8988T (cell line): Measurements from ENCODE around the gene KCNIP3.

ENCODE experiments used
- DNase-seq: peaks from one replicate; pipeline ENCODE4 v3.0.0; 2011

The KCNIP3 gene

DNA sequence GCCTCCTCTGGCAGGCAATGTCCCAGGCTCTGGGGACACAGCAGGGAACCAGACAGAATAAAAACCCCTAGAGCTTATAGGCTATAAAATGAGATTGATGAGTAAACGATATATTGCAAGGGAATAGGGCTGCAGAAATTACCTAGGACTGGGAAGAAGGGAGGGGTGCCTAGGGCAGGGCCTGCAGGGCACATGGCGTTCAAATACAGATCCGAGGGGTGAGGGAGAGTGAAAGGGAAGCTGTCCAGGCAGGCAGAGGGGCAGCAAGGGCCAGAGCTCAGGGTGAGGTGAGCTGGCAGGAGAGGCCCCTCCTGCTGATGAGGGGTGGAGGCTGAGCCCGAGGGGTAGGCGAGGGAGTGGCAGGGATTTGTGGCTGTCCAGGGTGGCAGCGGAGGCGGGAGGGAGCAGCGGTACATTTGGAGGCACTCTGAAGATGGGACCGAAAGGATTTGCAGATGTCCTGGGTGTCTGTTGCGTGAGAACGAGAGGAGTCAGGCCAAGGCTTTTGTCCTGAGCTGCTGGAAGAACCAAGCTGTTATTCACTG, 33.7 kb downstream of the KCNIP3 start:
- DNase-seq, result no peak

DNA sequence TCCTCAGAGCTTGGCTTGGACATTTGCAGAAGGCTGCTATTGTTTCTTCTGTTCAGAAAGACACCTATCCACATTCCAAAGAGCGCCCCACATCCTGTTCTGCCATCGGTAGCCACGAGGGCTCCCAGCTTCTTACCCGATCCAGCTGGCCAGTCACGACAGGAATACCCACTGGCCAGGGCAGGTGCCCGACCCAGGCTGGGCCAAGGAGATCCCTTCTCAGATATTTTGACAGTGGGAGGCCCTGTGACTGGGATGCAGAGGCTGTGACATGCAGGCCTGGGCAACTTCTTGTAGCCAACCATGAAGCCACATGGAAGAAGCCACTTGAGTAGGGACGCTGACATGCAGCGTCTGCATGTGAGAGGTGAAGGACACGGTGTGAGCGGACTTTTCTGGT, 34.5 kb downstream of the KCNIP3 start:
- DNase-seq, result no peak

DNA sequence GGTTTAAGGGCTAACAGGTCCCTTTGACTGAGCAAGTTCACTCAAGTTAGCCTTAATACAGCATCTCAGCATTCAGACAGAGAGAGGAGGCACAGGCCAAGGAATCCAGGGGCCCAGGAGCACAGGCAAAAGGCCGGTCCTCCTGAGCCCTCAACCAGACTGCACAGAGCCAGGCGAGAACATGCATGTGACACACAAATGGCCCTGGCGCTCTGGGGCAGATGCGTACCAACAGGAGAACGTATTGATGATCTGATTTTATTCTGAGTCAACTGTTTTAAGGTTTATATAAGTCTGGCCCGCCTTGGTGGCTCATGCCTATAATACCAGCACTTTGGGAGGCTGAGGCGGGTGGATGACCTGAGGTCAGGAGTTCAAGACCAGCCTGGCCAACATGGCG, 34.9 kb downstream of the KCNIP3 start:
- DNase-seq, result no peak

DNA sequence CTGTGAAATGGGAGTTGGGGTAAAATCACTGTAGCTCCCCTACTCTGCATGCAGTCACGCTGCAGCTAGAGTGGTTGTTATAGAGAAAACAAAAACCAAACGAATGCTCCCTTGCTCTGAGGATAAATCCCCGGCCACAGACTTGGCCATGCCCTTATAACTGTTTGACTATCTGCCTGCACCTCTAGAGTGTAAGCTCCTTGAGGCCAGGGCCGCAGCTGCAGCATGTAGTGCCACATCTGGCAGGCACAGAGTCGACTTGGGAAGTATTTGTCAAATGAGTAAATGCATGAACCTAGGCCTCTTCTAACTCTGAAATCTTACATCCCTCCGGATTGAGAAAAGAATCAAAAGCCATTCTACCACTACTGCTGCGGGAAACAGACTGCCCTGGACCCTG, 35.9 kb downstream of the KCNIP3 start:
- DNase-seq, result no peak

DNA sequence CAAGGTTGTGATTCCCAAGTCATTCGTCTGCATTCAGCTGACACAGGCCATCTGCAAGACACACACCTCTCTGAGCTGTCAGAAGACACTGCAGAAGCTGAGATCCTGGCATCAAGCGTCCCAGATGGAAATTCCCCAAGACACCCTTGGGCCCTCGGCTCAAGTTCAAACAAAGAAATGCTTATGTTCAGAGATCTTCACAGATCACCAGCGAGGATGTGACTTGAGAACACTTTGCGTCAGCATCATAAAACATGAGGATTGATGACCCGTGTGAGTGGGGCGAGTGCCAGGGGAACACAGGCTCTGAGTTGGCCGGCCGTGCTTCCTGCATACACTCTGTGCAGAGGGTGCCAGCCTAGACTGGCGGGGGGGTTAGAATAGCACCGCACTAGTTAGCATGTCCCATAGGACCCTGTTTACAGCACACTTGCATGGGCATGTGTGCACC, 36.8 kb downstream of the KCNIP3 start:
- DNase-seq, result no peak

DNA sequence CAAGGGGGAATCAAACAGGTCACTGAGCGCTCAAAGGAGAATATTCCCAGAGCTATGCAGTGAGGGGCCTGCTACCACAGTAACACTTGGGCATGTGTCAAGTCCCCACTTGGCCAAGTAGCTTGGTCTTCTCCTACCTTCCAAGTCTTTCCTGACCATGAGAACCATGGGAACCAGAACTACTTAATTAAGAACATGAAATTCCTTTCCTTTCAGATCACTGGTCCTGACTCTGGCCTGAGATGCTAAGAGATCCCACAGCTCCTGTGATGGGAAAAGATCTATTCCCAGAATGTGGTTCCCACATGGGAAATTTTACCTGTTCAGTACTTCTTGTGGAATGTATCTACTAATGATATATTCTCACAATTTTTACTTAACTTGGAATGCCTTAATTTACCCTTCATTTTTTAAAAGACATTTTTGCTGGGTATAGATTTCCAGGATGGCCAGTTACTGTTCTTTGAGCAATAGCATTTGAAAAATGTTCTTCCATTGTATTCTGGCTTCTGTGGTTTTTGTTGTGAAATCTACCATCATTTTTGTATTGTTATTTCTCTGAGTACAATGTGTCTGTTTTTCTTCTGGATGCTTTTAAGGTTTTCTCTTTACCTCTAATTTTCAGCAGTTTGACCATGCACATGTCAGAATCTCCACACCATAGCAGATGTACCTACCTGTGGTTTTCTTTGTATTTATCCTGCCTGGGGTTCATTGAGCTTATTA, 37.9 kb downstream of the KCNIP3 start:
- no peak for DNase-seq

DNA sequence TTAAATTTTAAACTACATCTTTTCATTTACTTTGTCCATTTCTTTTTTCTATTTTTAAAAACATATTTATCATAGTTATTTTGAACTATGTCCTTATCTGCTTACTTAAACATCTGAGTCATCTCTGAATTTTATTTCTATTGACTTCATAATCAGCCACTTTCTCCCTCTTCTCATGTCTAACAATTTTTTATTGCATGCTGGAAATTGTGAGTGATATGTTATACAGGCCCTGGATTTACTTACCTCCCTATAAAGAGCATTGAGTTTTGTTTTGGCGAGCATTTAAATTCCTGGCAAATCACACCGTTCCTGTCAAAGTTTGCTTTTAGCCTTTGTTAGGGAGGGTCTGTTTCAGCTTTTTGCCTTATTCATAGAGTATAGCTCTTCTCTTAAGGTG, 39.3 kb downstream of the KCNIP3 start:
- DNase-seq, result no peak

DNA sequence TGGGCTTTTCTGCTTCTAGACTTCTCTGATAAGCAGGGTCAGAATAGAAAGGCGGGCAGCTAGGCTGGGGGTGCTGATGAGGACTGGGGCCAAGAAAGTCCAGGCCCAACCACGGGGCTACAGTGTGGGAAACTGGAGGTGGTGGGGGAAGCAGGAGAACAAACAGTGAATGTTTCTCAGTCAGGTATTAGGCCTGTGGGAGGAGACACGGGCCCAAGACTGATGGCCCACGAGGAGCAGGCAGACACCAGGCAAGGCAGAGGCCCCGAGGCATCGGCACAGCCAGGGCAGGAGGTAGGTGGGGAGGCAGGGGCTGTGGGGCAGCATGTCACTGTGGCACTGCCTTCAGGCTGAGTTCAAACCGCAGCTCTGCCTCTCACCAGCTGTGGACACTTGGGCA, 40.7 kb downstream of the KCNIP3 start:
- no peak for DNase-seq

DNA sequence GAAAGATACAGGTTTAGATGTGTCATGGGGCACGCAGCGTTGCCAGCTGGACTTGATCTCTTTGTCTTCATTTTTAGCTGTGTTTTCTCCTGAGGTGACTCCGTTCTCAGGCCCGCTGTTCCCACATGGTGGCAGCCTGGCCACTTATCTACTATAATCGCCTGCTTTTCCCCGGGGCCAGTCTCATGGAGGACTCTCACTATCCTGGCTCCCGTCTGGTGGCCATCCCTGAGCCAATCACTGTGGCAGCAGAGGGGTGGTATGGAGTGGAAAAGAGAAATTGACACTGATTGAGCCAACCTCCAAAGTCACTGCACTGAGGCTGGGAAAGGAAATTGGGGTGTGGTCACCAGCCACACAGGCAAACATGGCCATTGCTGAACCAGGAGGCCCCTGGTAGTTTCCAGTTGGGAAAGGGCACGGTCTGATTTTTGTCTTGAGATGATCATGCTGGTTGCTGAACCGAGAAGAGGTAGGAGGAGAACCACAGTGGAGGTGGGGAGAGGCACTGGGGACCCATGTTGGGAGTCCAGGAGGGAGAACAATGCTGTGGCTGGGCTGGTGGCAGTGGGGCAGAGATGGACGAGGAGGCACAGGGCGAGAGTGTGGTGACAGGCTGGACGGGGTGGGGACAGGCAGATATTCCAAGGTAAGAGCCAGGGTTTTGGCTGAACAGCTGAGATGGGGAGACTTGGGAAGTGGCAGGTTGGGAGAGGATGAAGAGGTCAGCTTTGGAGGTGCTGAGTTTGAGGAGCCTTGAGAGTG, 45.6 kb downstream of the KCNIP3 start:
- DNase-seq, result no peak

DNA sequence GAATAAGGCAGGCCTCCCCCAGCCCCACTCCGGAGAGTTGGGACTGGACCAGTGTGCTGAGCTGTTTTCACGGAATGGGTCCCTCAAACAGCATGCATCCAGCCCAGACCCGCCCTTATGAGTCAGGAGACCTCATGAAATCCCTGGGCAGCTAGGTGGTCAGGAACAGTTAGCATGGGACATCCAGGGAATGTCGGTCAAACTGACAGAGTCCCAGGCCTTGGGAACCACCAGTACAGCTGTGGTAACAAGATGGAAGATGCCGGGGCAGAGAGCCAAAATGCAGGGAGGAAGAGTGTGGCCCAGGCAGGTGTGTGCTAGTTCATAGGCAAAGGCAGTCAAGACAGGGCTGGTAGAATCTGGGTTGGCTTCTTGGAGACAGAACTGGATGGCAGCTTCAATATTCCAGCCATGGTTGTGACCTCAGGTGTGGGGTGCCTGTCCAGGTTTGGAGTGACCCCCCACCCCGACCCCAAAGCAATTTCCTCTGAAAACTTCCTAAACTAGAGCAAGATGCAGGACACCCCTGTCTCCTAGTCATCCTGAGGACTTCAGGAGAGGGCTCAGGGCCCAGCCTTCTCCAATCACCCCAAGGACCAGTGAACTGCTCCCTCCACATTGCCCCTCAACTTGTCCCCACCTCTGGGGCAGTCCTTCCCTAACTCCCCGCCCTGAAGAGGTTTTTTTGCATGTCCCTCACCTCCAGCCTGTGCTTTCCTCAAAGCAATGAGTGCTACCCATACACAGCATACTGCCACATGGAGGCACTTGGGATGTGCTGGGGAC, 46.5 kb downstream of the KCNIP3 start:
- DNase-seq, result no peak

DNA sequence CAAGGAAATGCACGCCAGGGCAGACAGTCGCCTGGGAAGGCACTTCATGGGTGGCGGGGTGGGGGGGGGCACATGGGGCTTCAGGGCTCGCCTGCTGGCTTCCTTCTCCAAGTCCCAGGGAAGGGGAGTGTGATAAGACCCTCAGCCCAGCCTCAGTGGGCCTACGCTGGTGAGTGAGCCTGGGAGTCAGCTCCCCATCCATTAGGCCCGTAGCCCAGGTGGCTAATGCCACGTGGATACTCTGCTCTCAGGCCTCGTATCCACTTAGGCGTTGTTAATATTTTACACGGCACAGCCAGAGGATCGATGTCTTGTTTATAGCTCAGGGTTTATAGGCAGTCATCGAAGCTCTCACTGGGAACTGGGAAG, 47.1 kb downstream of the KCNIP3 start:
- DNase-seq, result no peak

DNA sequence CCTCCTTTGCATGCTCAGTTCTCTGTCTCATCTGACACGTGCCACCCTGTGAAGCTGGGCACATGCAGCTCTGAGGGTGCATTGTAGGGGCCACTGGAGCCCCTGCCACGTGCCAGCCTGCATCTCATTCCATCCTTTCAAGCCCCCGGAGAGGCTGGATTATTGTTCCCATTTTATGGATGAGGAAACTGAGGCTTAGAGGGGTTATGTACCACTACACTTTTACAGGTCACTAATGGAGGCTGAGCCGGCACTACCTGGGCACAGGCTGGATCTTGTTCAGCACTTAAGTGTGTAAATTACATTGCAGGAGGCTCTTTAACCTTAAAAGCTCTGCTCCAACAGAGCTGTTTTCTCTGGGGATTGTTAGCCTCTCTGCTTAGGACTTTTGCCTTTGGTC, 47.5 kb downstream of the KCNIP3 start:
- no peak for DNase-seq

DNA sequence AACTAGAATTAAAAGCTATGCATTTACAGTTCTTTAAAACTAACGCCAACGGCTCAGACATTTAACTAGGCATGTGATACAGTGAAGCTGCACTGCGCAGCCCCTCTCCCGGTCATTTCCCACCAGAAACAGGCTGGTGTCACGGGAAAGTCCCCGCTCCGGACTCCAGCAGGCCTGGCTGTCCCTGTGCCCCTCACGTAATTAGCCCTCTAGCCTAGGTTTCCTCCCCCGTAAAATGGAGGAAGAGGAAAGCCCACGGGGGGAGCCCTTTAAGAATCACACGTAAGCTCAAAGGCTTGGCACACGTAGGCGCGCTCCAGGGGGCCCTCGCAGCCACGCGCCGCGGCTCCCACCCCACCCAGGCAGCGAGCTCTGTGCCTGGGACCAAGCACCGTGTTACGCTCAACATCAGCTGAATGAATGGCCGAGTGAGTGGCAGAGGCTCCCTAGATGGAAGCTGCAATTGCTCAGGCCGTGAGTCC, 48.0 kb downstream of the KCNIP3 start:
- no peak for DNase-seq

DNA sequence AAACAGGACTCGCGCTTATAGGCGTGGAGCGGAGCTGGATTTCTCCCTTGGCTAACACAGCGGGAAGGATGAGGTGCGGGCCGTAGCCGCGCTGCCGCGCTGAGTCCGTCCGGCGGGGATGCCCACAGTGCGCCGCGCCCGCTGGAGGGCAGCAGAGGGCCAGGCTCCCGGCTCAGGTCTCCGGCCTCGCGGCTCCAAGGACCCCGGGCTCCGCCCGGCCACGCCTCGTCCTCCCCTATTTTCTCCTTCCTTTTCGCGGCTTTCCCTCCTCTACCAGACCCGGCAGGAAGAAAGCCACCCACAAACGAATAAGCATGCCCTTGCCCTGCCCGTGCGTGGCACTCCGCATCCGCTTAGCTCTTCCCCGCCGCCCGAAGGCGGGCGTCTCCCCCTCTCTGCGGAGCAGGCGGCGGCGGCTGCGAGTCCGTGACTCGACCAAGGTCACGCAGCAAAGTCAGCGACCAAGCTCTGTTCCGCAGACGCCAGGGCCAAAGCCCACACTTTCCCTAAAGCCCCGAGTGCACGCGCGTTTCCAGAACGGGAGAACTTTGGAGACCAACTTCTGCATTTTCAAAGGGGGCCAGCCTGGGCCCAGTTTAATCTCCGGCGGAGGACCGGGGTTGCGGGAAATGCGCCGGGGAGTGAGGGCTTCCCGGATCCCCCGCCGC, 48.5 kb downstream of the KCNIP3 start:
- DNase-seq, result peak; percentile 98

DNA sequence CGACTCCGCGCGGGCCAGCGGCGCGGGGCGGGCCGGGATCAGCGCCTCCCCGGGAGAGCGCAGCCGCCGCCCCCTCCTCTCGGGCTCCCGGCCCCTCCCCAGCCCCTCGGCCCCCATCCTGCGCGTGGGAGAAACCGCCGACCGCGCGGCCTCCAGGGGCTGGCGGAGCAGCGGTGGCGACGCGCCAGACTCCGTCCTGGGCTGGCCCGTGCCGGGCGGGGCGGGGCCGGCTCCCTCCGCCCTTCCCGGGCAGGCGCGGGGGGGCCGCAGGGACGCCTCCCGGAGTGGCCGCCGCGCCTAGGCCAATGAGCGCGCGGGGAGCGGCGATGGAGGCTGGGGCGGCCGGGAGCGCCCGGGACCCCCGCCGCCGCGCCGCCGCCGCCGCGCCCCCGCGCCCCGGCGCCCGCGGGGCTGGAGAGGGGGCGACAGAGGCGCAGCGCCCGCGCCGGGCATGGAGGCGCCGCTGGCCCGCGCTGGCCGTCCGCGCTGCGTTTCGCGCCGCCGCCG, 49.1 kb downstream of the KCNIP3 start:
- DNase-seq, result peak; percentile 90

DNA sequence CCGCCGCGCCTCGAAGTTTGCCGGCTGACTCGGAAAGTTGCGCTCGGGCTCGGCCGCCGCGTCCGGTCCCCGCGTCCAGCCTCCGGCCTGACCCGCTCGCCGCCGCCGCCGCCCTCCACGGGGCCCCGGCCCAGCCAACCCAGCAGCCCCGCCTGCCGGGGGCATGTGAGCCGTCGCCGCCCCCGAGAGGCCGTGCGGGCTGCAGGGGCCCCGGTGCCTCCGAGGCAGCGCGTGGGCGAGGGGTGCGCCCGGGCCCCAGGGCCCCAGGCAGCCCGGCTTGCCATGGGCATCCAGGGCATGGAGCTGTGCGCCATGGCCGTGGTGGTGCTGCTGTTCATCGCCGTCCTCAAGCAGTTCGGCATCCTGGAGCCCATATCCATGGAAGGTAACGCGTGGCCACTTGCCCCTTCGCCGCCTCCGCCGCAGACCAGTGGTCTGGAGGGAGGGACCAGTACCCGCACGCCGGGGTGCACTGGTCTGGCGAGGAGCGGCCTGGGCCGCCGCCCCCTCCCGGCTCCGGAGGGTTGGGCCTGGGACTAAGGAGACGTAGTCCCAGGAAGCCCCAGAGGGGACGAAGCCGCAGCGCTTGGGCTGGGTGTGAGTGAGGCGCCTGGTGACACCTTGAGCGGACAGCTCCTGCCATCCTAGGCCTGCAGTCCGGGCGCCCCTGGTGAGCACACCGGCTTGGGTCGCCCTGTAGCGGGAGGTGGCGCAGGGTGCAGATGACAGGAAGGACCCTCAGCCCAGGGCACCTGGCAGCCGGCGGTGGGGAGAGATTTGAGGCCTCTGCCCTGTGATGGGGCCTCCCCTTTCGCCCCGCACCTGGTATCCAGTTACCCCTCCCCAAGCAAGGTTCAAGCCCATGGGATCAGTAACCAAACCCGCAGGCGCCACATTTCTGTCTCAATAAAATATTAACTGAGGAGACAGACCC, 49.9 kb downstream of the KCNIP3 start:
- DNase-seq, result peak; percentile 69

DNA sequence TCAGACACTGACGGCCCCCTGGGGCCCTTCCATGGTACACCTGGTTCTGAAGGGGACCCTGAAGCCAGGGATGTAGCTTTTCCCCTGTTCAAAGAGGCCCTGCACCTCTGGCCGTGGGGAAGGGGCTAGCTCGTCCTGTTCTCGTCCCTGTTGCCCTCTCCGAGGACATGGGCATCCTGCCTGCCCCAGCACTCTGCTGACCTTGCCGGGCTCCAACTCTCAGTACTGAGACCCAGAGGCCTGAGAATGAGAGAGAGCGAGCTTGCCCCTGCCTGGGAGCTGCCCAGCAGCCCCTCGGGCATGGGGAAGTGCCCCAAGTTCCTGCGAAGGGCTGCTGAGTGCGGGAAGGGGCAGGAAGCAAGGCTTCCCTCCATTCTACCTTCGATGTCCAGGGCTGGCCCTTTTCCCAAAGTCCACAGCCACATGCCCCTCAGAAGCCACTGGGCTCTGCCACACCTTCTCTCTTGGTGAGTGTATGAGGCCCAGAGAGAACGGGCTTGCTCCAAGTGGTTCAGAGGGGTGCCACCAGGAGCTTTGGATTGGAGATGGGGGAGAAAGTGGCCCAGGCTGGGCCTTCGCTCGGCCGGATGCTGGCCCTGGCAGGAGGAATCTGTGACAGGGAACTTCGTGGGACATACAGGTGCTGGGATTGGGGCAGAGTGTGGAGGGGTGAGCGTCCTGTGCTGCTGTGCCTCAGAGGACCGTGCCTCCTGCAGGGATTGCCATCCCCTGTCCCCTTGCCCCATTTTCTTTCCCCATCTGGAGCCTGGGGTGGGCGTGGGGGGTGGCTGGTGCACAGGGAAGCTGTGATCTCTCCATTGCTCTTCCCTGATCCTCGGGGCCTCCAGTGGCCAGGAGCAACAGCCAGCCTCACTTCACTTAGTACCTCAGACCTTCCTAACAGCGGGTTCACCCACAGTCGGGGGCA, 50.8 kb downstream of the KCNIP3 start:
- DNase-seq, result no peak

DNA sequence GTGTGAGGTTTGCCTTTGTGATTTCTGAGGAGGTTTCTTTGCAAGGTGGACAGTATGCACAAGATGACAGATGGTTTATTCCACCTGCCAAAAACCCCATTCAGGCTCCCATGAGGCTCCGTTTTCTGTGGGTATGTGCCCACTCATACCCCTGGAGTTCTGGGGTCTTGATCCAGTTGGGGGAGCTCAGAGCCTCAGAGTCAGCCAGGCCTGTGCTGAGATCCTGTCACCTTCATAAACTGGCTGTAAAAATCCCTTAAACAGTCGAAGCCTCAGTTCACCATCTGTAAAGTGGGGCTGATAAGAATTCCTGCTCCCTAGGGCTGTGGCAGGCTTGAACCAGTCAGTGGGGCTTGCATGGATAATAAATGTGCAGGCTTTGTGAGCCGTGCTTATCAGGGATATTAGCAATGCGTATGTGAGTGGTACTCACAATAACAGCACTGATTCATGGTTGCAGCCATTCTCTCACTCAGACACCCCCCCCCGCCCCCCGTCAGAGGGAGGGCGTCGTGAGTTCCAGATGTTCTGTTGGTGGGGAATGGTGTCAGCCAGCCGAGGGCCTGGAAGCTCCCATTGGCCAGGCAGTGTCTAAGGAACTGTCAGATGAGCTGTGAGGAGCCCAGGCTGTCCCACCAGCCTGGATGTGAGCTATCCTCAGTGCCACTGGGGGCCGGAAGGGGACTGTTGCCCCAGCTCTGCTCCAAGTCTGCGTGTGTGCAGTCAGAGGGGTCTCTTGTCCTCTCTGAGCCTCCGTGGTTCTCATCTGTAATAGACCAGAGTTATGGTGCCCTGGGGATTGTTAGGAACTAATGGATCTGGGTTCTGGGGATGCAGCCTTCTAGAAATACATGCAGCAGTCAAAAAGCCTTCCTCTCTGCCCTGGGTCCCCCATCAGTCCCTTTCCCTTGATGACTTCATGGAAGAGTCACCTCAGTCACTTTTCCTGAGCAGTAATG, 51.7 kb downstream of the KCNIP3 start:
- no peak for DNase-seq
